ENCODE results near the gene DCST1.

The DCST1 gene

DNA sequence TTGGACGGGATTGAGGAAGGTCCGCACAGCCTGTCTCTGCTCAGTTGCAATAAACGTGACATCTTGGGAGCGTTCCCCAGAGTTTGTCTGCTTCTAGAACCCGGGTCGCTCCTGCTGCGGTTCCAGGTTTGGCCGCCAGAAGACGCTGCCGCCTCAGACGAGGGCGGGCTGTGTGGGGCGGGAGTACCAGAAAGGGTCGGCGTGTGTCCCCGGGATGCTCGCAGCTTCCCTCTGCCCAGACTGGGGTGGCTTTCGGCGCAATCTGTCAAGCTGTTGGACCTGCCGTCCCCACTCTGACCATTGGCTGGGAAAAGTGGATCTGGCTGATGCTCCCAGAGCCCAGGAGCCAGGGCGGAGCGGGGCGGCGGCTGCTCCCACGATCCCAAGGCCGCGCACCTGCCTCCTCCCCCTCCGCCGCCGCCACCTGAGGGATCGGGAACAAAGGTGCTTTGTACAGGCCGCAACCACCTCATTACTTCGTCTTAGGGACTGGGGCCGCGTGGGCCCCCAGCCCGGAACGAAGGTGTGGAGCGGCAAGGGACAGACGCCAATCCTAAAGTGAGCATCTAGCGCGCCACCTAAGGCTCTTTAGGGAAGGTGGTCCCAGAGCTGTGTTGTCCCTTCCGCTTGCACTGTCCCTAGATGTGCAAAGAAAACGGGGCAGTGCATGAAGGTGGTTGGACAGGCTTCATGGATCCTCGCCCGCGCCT is 29.2 kb downstream of the DCST1 start:
- TF ChIP-seq TCF4 (CRISPR knock-in tag; IDR thresholded peaks at IDR 0.05; ENCODE audit: borderline replicate concordance): no peak
- TF ChIP-seq ZNF8 (CRISPR knock-in tag; IDR thresholded peaks at IDR 0.05): no peak
- TF ChIP-seq, protein P1, sequence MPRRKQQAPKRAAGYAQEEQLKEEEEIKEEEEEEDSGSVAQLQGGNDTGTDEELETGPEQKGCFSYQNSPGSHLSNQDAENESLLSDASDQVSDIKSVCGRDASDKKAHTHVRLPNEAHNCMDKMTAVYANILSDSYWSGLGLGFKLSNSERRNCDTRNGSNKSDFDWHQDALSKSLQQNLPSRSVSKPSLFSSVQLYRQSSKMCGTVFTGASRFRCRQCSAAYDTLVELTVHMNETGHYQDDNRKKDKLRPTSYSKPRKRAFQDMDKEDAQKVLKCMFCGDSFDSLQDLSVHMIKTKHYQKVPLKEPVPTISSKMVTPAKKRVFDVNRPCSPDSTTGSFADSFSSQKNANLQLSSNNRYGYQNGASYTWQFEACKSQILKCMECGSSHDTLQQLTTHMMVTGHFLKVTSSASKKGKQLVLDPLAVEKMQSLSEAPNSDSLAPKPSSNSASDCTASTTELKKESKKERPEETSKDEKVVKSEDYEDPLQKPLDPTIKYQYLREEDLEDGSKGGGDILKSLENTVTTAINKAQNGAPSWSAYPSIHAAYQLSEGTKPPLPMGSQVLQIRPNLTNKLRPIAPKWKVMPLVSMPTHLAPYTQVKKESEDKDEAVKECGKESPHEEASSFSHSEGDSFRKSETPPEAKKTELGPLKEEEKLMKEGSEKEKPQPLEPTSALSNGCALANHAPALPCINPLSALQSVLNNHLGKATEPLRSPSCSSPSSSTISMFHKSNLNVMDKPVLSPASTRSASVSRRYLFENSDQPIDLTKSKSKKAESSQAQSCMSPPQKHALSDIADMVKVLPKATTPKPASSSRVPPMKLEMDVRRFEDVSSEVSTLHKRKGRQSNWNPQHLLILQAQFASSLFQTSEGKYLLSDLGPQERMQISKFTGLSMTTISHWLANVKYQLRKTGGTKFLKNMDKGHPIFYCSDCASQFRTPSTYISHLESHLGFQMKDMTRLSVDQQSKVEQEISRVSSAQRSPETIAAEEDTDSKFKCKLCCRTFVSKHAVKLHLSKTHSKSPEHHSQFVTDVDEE (CRISPR knock-in tag; IDR thresholded peaks at IDR 0.05): no peak
- TF ChIP-seq GLIS3 (CRISPR knock-in tag; IDR thresholded peaks at IDR 0.05): no peak
- ATAC-seq: no peak

DNA sequence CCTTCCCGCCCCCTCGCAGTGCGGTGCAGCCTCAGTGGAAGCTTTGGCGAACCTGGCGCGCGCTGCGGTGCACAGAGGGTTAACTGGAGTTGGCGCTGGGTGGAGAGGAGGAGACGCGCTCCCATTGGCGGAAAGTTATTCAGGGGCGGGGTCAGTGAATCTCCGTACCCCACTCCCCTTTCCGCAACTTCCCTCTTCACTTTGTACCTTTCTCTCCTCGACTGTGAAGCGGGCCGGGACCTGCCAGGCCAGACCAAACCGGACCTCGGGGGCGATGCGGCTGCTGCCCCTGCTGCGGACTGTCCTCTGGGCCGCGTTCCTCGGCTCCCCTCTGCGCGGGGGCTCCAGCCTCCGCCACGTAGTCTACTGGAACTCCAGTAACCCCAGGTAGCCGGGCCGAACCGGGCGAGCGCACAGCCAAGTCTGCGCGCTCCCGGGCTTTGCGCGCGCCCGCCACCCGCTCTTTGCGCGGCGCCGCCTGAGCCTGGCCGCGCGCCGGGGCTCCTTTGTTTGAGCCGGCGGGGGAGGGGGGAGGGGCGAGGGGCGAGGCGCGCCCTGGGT is 30.0 kb downstream of the DCST1 start, which contains the start of gene EFNA4:
EFNA4 (plus strand) TSS at position 191 of the 561 bp plus-strand sequence; CDS start at position 275, 84 bp downstream.
- TF ChIP-seq ZNF70 (CRISPR knock-in tag; IDR thresholded peaks at IDR 0.05) (no peak), ARNTL (CRISPR knock-in tag; IDR thresholded peaks at IDR 0.05; ENCODE audit: borderline replicate concordance, low read depth) (no peak), ZC3H10 (CRISPR knock-in tag; IDR thresholded peaks at IDR 0.05) (no peak; the same call in 1 of the 2 replicates), OSR1 (CRISPR knock-in tag; IDR thresholded peaks at IDR 0.05) (no peak), ZFP3 (CRISPR knock-in tag; IDR thresholded peaks at IDR 0.05) (no peak), ZFP30 (CRISPR knock-in tag; IDR thresholded peaks at IDR 0.05) (no peak), ESRRG (CRISPR knock-in tag; IDR thresholded peaks at IDR 0.05) (no peak), GLIS3 (CRISPR knock-in tag; IDR thresholded peaks at IDR 0.05) (no peak), ZNF565 (CRISPR knock-in tag; conservative IDR thresholded peaks at IDR 0.05; ENCODE audit: low read depth) (no peak), TOX (CRISPR knock-in tag; IDR thresholded peaks at IDR 0.05; ENCODE audit: borderline replicate concordance) (no peak), RARB (CRISPR knock-in tag; IDR thresholded peaks at IDR 0.05) (no peak), CSDC2 (CRISPR knock-in tag; IDR thresholded peaks at IDR 0.05) (no peak), PPARA (CRISPR knock-in tag; IDR thresholded peaks at IDR 0.05; ENCODE audit: borderline replicate concordance) (no peak), ZNF8 (CRISPR knock-in tag; IDR thresholded peaks at IDR 0.05) (no peak)
- TF ChIP-seq, protein P2, sequence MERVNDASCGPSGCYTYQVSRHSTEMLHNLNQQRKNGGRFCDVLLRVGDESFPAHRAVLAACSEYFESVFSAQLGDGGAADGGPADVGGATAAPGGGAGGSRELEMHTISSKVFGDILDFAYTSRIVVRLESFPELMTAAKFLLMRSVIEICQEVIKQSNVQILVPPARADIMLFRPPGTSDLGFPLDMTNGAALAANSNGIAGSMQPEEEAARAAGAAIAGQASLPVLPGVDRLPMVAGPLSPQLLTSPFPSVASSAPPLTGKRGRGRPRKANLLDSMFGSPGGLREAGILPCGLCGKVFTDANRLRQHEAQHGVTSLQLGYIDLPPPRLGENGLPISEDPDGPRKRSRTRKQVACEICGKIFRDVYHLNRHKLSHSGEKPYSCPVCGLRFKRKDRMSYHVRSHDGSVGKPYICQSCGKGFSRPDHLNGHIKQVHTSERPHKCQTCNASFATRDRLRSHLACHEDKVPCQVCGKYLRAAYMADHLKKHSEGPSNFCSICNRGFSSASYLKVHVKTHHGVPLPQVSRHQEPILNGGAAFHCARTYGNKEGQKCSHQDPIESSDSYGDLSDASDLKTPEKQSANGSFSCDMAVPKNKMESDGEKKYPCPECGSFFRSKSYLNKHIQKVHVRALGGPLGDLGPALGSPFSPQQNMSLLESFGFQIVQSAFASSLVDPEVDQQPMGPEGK (CRISPR knock-in tag; IDR thresholded peaks at IDR 0.05; ENCODE audit: borderline replicate concordance): no peak
- TF ChIP-seq, protein P3, sequence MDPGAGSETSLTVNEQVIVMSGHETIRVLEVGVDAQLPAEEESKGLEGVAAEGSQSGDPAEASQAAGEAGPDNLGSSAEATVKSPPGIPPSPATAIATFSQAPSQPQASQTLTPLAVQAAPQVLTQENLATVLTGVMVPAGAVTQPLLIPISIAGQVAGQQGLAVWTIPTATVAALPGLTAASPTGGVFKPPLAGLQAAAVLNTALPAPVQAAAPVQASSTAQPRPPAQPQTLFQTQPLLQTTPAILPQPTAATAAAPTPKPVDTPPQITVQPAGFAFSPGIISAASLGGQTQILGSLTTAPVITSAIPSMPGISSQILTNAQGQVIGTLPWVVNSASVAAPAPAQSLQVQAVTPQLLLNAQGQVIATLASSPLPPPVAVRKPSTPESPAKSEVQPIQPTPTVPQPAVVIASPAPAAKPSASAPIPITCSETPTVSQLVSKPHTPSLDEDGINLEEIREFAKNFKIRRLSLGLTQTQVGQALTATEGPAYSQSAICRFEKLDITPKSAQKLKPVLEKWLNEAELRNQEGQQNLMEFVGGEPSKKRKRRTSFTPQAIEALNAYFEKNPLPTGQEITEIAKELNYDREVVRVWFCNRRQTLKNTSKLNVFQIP (CRISPR knock-in tag; IDR thresholded peaks at IDR 0.05; ENCODE audit: borderline replicate concordance, low read depth): no peak
- TF ChIP-seq, protein P1 (CRISPR knock-in tag; IDR thresholded peaks at IDR 0.05): no peak
- ATAC-seq: peak; percentile 90

DNA sequence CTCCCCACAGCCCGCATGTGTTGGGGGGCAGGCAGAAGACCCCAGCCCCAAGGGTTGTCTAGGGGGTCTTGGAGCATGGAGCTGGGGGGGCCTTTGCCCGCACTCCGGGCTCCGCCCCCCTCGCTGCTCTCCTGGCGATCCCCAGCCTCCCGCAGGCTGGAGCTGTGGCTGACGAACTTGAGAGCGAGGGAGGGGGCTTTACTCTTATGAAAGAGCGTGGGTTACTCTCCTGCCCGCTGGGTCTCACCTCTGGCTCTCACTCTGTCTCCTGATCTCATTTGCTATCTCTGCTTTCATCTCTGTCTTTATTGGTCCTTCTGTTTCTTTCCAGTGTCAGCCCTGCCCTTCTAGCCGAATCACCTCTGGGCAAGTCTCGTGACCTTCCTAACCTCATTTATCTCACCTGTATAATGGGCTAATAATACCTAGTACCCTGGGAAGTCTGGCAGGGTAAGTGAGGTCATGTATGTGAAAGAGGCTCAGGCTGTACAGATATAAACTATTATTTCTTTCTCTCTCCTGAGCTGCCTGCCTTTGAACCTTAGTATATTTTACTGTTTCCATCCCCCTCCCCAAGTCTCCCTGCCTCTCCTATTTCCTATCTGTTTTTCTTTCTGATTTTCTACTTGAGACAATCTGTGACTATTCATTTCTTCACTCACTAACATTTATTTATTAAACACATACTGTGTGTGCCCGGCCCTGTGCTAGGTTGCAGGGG is 30.6 kb downstream of the DCST1 start:
- TF ChIP-seq ZC3H10 (CRISPR knock-in tag; IDR thresholded peaks at IDR 0.05): no peak
- TF ChIP-seq ESRRG (CRISPR knock-in tag; IDR thresholded peaks at IDR 0.05): no peak
- no peak for TF ChIP-seq ZNF565 (CRISPR knock-in tag; conservative IDR thresholded peaks at IDR 0.05; ENCODE audit: low read depth)
- TF ChIP-seq, protein P2 (CRISPR knock-in tag; IDR thresholded peaks at IDR 0.05; ENCODE audit: borderline replicate concordance): no peak
- no peak for TF ChIP-seq PPARA (CRISPR knock-in tag; IDR thresholded peaks at IDR 0.05; ENCODE audit: borderline replicate concordance)
- TF ChIP-seq ZNF8 (CRISPR knock-in tag; IDR thresholded peaks at IDR 0.05): no peak
- TF ChIP-seq, protein P3 (CRISPR knock-in tag; IDR thresholded peaks at IDR 0.05; ENCODE audit: borderline replicate concordance, low read depth): no peak
- TF ChIP-seq CSDC2 (CRISPR knock-in tag; IDR thresholded peaks at IDR 0.05): no peak
- peak; percentile 63 for ATAC-seq

All from SK-N-SH treated with all-trans-retinoic acid at 6 μM for 48 hours (cell line).